NCI-H1417 treated with DMSO at 0.1 percent for 48 hours (cell line): ENCODE measurements around the gene NOTCH2NLA.
"Not testable (repeated sequence)": the region's sequence is repeated elsewhere in the genome, so short reads cannot be mapped to it uniquely, and the experiment has no call there.

Source experiments
- DNase-seq: peaks from one replicate; lab custom pipeline; 2025; lab: John Stamatoyannopoulos, UW

The NOTCH2NLA gene

DNA sequence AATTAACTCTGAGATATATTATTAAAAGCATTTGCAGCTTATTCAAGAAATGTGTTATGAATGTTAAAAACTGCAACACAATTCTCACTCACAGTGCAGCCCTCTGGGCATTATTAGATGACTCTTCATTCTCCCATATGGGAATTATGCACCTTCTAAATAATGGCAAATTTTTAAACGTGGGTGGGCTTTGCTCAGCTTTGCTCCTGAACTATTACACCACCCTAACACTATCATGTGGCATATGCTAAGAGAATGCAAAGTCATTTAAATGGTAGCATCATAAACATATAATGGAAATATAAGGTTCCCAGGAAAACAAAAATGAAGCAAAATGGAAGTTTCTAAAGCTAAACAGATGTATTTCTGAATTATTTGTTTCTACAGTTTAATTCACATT lies 61.5 kb downstream of the NOTCH2NLA start:
- not testable (repeated sequence) for DNase-seq

DNA sequence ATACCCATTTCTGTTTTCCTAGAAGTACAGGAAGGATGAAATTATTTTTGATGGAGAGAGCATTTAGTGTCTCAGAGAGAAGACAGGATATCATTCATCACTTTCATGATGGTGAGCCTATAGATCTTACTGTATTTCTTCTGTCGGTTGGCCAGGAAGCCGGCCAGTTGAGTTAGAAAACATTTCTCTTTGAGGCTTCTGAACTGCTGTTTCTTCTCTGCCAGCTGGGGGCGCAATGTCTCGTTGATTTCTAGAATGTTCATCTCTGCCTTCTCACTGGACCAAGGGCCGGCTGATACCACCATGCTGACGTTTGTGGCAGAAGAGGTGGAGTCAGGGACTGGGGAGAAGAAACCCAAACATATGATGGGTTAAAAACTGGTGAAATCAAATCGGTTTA lies 84.4 kb downstream of the NOTCH2NLA start, which contains the start of gene NBPF10:
TSS of gene NBPF10 (minus strand) at position 340 of the 400 bp plus-strand sequence. CDS start at position 305, 35 bp downstream.
- not testable (repeated sequence) for DNase-seq
